Activated CD4-positive, CD25-positive, alpha-beta regulatory T cell treated with anti-CD3 and anti-CD28 coated beads, Interleukin-2, amount 50 U/mL, for 16 hours (primary cell): ENCODE data around the gene PTK7.

Source experiments
- DNase-seq: peaks from one replicate; pipeline ENCODE4 v3.0.0-alpha.2; 2020; ENCODE audit warnings: low read depth, low spot score

The PTK7 gene

DNA sequence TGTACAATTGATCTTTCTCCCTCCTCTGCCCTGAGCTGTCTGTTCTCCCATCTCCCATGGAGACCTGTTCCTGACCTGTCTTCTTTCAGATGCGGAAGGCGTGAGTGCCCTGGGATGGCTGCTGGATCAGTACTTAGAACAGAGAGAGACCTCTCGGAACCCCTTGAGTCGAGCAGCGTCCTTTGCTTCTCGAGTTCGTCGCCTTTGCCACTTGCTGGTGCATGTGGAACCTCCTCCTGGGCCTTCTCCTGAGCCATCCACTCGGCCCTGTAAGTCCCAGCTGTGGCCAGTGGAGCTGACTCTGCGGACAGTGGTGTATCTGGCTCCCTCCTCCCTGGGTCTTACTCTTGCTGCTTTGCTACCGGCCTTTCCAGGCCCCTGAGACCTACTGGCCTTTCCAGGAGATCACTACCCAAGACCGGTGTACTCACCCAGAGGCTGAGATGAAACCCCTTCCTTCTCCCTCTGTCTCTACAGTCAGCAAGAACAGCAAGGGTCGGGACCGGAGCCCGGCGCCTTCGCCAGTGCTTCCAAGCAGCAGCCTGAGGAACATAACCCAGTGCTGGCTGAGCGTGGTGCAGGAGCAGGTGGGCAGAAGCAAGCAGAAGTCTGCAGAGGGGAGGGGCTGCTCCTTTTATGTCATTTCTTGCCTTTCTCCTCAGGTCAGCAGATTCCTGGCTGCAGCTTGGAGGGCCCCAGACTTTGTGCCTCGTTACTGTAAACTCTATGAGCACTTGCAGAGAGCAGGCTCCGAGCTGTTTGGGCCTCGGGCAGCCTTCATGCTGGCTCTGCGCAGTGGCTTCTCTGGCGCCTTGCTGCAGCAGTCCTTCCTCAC, 128.4 kb downstream of the PTK7 start:
- no peak for DNase-seq

GRCh38 chr6:43205849-43206248, 129.7 kb downstream of the PTK7 start:
- no peak for DNase-seq

DNA sequence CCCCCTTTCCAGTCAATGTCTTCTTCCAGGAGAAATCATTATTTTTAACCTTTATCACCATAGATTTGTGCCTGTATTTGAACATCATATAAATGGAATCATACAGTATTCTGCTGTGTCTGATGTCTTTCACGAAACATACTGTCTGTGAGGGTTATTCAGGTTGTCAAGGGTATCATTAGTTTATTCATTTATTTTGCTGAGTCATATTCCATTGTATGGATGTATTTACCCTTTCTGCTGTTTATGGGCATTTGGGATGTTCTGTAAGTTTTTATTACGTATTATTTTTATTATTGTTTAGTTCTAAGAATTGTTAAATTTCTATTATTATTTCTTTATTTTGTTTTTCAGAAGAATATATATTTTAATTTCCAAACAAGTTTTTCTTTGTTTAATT, 131.2 kb downstream of the PTK7 start:
- DNase-seq: no peak
